NCI-H1694 treated with DMSO at 0.1 percent for 48 hours (cell line): ENCODE results near the gene KLHL30.

Source experiments
- DNase-seq: peaks from one replicate; lab custom pipeline; 2025; lab: John Stamatoyannopoulos, UW

Gene KLHL30

DNA sequence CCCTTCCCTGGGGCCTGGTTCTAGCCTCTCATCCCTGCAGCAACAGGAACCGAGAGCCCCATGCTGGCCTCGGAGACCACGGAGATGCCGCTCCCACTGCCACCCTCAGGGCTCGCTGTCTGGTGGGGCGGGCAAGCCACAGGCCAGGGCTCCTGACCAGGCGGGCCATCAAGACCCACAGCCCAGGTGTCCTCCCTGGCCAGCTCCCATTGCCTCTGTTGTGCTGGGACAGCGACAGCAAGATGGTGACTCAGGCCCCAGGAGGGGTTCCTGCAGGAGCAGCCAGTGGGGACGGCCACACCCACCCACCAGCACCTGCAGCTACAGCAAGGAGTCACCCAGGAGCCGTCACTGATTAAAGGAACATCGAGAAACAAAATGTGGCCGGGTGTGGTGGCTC, 7.4 kb downstream of the KLHL30 start:
- DNase-seq = no peak

DNA sequence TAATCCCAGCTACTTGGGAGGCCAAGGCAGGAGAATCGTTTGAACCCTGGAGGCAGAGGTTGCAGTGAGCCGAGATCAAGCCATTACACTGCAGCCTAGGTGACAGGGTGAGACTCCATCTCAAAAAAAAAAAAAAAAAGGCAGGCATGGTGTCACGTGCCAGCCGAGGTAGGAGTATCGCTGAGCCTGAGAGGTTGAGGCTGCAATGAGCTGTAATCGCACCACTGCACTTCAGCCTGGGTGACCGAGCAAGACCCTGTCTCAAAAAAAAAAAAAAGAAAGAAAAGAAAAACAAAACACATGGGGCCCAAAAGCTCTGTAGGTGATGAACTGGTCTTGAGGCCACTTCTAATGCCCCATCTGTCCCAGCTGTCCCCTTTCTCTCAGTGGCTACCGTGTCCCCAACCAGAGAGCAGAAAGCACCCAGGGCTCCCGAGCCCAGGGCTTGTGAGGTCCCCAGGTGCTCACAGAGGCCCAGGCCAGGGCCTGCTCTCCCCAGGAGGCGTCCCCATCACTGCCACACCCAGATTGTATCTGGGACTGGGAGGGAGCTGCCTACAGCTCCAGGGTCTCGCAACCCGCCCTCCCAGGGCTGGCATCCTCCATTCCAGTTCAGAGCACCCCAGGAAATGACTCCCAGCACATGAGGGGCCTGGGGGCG, 8.5 kb downstream of the KLHL30 start:
- DNase-seq = no peak

DNA sequence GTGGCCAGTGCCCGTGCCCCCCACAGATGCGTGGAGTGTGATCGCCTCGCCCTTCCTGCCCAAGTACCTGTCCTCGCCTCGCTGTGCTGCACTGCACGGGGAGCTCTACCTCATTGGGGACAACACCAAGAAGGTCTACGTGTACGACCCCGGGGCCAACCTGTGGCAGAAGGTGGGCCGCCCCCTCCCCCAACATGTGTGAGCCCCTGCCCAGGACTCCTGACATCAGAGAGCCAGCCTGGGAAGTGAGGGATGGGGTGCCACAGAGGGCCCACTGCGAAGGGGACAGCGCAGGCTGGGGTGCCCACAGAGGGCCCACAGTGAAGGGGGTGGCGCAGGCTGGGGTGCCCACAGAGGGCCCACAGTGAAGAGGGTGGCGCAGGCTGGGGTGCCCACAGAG, 10.5 kb downstream of the KLHL30 start:
- no peak for DNase-seq

DNA sequence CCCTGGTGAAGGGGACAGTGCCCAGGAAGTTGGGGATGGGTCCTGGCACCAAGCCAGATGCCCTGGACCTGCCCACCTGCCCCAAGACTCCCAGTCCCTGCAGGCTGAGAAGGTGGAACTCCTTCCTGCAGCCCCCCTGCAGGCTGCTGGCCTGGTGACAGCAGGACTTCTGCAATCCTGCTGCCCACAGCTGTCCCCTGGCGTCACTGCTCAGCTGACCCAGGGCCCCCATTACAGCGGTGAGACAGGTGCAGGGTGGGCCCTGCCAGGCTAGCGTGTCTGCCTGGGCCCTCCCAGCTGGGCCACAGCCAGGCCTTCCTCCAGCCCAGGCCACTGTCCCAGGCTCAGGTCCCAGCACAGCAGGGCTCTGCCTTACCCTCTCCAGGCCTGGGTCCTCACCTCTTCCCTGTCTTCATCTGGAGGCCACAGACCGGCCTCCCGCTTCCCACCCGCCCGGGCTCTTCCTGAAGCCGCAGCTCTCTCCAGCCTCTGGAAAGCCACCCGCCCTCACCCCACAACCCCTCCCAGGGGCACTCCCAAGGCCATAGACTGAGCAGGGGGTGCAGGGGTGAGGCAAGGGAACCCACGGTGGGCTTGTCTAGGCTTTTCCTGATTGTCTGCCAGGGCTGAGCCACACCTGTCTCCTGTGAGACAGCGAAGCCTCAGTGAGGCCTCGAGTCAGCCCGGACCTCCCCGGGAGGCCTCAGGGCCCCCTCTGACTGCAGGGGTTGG, 11.5 kb downstream of the KLHL30 start:
- no peak for DNase-seq

DNA sequence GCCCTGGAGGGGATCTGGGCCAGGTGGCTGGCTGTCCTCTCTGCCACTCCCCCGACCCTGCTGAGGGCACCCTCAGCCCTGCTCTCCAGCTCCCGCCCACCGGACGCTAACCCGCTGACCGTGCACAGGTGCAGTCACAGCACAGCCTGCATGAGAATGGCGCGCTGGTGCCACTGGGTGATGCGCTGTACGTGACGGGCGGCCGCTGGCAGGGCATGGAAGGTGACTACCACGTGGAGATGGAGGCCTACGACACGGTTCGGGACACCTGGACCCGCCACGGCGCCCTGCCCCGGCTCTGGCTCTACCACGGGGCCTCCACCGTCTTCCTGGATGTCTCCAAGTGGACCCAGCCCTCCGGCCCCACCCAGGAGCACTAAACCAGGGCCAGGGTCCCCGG, 12.2 kb downstream of the KLHL30 start:
- DNase-seq = no peak

DNA sequence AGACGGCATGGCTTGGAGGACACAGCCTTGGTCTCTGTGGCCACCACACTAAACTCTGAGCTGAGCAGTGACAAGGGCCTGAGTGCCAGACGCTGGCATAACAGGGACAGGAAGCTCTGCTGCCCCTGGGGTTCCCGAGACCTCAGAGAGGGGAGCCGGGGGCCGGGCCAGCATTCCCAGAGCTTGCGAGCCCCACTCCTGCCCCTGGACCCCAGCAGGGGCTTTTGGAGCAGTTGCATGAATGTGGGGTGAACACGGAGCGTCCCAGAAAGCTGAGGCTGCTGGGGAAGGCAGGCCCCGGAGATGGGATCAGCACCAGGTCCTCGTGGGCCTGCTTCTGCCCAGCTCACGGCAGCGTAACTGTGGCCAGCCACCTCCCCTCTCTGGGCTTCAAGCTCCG, 12.7 kb downstream of the KLHL30 start:
- DNase-seq = no peak

DNA sequence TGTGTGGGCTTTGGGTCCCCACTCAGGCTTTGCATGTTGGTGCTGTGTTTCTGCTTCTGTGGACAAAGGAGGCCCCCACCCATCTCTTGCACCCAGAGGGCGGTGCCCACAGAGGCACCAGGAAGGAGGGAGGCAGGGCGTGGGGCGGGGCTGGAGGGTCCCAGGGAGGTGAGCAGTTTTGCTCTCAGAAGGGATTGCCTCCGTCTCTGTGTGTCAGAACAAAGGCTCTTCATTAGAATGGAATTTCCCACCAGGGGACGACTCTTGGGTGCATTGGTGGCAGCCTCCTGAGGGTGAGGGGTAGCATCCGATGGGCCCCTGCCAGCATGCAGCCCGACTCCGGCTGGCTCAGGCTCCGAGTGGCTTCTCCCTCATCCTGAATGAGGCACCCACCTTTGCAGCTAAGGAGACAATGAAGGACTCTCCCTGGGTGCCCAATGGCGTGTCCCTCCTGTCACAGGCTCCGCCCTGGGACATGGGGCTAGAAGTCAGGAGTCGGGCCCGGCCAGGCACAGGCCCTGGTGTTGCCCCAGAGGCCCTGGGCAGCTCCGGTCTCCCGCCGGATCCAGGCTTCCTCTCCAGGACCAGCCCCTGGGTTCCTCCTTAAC, 13.3 kb downstream of the KLHL30 start:
- DNase-seq = no peak

DNA sequence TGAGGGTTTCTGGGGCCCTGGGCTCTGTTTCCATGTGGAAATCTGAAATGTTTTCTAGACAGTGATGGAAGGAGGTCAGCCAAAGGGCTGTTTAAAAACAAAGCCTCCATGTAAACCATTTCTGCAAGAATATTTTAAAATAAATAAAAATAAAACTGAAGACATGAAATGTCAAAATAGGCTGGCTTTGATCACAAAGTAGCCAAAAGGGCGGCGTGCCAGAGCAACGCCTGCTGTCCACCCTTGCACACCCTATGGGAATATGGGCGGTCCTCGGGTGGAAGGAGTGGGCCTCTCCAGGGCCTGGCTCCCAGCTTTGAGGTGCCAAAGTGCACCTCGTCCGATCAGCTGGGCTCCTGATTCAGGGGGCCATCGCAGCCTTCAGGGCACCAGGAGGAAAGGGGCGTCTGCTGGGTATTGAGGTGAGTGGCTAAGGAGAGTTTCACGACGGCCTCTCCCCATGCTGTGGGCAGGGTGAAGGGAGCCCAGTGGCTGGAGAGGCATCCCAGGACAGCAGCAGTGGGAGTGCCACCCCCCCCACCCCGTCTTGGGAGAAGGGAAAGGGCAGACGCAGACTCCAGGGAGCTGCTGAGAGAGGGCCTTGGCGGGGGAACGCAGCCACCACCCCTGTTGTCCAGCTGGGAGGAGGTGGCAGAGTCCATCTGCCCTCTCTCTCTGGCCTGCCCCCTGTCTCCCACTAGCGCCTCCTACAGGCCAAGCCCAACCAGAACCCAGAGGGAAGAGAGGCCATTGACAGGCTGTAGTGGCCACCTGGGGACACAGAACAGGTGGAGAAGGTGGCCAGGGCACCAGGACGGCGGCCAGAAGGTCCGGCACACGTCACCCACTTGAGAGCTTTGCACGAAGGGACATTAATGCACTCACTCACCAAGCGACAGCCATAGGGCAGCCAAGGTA, 14.6 kb downstream of the KLHL30 start:
- DNase-seq = no peak

DNA sequence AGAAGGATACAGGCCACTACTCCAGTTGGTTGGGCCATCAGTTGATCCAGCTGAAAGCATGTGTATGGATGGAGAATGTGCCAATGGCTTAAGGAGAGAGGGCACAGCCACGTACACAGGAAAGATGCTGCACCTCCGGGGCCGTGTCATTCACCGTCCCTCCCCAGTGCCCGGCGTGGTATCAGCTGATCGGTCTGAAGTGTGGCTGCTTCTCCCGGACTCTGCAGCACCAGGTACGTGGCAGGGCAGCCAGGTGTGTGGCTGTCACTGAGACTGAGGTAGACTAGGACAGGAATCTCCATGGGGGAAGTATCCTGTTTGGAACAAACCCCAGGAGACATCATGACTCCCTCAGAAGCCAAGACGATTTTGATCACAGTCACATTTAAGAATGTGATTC, 16.1 kb downstream of the KLHL30 start:
- DNase-seq = no peak

DNA sequence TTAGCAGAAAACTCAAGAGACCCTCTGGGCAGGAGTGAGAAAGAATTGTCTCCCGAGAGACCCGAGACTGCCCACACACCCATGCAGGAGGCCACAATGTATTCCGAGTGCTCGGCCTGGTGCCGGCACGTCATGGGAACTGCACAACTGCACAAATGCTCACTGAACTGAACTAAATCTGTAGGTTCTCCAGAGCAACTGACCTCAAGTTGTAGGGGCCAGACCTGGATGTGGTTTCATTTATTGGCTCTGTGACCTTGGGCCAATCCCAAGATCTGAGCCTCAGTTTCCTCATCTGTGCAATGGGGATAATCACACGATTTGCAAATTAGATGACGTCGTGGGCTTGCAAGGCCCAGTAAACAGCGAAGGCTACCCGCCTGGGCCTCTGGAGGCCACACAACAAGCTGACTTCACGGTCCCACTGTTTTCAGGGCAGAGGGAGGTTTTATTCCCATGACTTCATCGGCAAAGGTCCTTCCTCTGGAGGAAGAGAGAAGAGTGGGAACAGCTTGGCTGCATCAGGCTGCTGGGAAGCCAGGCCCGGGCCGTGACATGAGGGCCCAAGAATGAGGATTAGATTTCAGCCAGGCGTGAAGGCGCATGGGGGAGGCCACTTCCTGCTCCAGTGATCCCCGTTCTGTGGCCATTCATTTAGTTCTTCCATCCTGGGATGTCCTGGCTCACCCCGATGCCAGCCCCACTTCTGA, 16.7 kb downstream of the KLHL30 start:
- no peak for DNase-seq

DNA sequence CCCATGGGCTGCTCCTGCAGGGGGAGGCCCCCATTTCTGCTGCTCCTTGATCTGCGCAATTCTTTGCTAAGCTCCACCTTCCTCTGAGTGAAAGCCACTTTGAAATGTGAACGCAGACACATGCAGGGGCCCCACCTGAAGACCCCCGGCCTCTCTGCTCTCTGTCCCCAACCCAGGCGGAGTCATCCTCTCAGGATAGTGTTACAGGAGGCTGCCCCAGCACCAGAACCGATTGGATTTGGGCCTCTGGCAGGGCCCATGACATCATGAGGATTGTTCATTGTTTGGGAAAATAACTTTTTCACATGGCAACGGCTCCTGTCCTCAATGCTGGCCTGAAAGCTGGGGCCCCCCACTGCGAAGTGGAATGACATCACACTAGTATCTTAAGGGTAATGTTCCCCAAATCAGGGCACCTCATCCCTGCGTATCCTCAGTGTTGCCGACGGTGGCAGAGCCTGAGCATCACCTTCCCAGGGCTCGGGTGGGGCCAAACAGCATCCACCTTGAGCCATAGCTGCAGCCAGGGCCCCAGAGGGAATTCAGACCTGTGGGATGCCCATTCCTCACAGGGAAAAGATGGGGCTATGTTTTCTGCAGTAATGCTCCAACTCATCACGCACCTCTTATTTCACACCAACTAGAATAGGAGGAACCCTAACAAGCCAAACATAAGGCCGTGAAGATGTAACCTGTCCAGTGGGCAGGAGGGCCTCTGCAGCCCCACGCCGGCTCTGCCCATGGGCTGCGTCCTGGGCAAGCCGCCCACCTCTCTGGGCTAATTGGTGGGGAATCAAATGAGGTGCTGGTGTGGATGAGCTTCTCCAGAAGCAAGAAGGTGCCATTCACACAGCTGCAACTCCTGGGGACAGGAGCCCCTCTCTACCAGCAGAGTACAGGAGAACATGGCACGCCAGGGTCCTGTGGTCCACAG, 17.6 kb downstream of the KLHL30 start:
- no peak for DNase-seq

DNA sequence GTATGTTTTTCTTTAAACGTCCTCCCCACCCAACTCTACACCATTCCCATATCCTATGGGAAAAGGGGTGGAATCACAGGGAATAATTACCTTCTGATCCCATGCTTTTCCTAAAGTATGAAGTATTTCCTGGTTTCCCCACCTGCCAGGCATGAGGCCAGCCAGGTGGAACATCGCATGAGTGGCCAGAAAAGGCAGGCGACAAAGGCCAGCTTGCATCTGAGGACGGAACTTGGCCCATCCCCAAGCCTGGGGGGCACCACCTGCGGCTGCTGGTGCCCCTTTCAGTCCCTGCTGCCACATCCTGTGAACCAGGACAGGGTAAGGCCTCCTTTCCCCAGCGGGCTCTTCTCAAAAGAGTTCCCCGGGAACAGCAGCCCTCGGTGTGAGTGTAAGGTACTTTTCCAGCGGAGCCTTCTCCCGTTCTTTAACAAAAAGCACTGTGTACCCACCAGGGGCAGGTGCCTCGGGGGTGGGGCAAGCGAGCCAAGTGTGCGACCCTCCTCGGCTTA, 19.1 kb downstream of the KLHL30 start:
- no peak for DNase-seq

DNA sequence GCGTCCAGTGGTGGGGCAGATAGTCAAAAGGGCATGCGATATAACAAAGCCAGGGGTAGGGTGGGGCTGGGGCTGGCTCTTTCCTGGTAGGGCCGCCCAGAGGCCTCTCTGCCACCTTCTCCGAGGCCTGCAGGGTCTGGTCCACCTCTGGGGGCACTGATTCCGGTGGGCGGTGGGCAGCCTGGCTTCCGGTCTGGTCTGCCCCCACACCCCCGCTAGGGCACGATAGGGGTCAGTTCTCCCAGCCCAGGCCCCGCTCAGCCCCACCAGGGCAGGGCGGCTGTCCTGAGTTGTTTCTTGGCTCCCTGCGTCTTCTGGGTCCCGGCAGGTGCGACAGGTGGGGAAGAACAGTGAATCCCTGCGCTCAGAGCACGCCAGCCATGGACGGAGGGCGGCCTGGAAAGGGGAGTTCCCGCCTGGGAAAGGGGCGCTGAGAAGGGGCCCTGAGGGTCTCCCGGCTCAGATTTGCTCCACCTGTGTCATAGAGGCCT, 19.6 kb downstream of the KLHL30 start:
- no peak for DNase-seq

DNA sequence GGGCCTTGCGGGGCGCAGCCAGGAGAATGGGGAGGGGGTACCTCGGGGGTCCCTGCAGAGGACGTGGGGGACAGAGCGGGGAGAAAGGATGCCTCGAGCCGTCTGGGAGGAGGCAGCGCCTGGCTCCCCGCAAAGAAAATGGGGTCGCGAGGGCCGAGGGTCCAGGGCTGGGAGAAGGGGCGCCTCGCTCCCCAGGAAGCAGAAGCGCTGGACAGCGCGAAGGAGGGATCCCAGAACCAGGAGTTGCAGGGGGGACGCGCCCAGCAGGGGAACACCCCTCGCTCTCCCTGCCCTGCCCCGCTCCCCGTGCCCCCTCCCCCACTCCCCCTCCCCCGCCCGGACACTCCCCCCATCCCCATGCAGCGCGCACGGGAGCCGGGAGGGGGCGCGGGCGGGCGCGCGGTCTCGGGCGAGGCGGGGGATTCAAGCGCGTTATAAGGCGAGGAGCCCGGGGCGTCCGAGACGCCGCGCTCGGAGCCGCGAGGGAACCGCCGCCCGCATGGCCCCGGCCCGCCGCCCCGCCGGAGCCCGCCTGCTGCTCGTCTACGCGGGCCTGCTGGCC, 20.1 kb downstream of the KLHL30 start, which contains the start of gene ERFE:
Gene ERFE (plus strand): TSS at position 462 of the 562 bp plus-strand sequence. CDS start 38 bp downstream, at position 500.
- no peak for DNase-seq

DNA sequence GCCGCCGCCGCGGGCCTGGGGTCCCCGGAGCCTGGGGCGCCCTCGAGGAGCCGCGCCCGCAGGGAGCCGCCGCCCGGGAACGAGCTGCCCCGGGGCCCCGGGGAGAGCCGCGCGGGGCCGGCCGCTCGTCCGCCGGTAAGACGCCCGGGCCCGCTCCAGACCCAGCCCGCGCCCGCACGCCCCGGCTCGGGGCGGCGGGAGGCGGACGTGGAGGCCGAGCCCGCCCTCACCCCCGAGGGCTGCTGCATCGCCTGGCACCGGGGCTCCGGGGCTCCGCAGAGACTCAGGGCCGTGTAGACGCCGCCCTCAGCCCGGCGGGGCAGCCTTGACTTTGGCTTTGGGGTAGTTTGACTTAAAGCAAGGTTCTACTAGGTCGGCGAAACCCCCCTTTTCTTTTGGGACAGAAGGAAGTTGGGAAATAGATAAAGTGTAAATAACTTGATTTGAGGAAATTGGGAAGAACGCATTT, 20.6 kb downstream of the KLHL30 start:
- DNase-seq = no peak

DNA sequence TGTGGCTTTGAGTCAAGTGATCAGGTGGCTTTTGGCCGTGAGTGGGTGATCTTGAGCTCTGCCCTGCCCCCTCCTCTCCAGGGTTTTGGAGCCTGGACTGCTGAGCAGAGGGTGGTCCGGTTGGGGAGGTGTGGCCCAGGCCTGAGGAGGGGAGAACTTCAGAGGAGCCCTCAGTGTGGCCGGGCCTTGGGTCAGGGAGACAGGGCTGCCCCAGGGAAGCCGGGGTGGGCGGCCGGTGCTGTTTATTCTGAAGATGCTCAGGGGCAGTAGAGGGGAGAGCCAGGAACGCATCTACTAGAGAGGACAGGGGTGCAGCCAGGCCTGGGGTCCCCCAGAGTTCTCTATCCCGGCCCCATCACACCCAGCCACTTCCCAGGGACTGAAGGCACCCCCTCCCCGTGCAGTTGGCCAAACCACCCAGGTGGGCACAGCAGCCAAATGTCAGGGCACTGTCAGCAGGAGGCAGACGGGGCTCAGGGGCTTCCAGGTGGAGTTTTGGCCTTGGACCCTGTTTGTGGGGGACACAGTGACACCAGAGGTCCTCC, 21.3 kb downstream of the KLHL30 start:
- DNase-seq = no peak

DNA sequence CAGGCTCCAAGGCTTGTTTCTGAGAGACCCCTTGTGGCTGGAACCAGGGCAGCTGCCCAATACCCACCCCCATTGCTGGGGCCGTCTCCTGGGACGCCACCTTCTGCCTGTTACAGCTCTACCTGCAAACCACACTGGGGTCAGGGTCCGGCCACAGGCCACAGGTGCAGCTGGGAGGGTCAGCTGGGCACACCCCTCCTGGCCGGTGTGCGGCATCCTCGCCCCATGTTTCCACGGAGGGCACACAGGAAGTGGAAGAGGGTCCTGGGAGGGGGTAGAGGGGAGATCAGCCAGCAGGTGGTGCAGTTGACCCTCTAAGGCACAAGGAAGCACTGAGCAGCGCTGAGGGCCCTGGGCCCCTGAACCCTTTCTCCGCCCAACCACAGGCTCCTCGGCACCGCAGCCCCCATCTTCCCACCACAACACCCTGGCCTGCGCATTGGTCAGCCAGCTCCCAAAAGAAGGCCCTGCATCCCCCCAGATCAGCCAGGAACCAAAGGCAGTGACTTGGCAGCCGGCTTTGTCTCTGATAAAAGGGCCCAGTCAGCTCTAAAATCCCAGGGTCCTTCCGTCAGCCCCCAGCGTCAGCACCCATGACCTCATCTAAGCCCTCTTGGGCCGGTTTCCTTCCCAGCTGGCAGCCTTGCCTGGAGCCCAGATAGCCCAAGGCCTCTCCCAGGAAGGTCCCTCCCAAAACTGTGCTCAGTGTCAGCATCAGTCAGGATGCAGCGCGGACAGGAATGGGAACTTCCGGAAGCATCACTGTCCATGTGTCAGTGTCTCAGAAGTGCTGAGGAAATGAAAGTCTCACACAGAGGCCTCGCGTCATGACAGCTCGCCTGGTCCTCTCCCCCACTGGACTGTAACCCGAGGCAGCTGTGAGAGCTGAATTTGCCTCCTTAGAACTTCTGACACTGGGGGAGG, 22.0 kb downstream of the KLHL30 start:
- peak; percentile 49 for DNase-seq
